ENCODE results near the gene METTL9.
A peak's percentile ranks its signal among the peaks of the same experiment; 100 is the strongest.

The METTL9 gene

GRCh38 chr16:21593530-21594289, 5.7 kb upstream of the METTL9 start:
- Histone ChIP-seq H3K9ac (ENCODE audit: low read length) (no peak overlapping the region), H3K9me3 (ENCODE audit: insufficient read depth, low read length) (no peaks in the 10 kb centered on the region), H4K20me1 (ENCODE audit: low read depth, low read length) (no peaks in the 10 kb centered on the region), H3K27ac (ENCODE audit: low read depth, low read length) (no peak overlapping the region), H2AFZ (ENCODE audit: low read depth, low read length, severe bottlenecking) (no peak overlapping the region), H3K79me2 (ENCODE audit: insufficient read depth, low read length) (no peaks in the 10 kb centered on the region), H3K9me2 (replicated peaks; ENCODE audit: insufficient read depth, low read length) (no peaks in the 10 kb centered on the region), H3F3A (ENCODE audit: insufficient read depth) (no peaks in the 10 kb centered on the region; the same call in 1 of the 2 replicates), H3K4me2 (ENCODE audit: low read depth, low read length, poor library complexity, severe bottlenecking) (no peak overlapping the region), H3K36me3 (ENCODE audit: low read length) (no peaks in the 10 kb centered on the region), H3K27me3 (ENCODE audit: low read length) (no peaks in the 10 kb centered on the region), H3K4me3 (ENCODE audit: insufficient read depth, low read length, poor library complexity, severe bottlenecking) (no peak overlapping the region)
- TF ChIP-seq EZH2phosphoT487 (conservative IDR thresholded peaks at IDR 0.05; ENCODE audit: low read length): no peak
- no peak for TF ChIP-seq CTCF (IDR thresholded peaks at IDR 0.05; ENCODE audit: insufficient read depth, low read length, poor library complexity, severe bottlenecking)

GRCh38 chr16:21597561-21598030, 1.8 kb upstream of the METTL9 start:
- Histone ChIP-seq H3K36me3 (ENCODE audit: low read length) (no peaks in the 10 kb centered on the region), H3F3A (ENCODE audit: insufficient read depth) (peaks cover 6% of the 10 kb centered on the region; the same call in 1 of the 2 replicates), H3K9me3 (ENCODE audit: insufficient read depth, low read length) (no peaks in the 10 kb centered on the region), H3K9ac (ENCODE audit: low read length) (no peak overlapping the region), H3K9me2 (replicated peaks; ENCODE audit: insufficient read depth, low read length) (no peaks in the 10 kb centered on the region), H3K79me2 (ENCODE audit: insufficient read depth, low read length) (peaks cover 27% of the 10 kb centered on the region), H3K4me2 (ENCODE audit: low read depth, low read length, poor library complexity, severe bottlenecking) (no peak overlapping the region), H2AFZ (ENCODE audit: low read depth, low read length, severe bottlenecking) (peak overlapping the region; percentile 24), H3K27ac (ENCODE audit: low read depth, low read length) (no peak overlapping the region), H4K20me1 (ENCODE audit: low read depth, low read length) (peaks cover 16% of the 10 kb centered on the region; the same call in 1 of the 2 replicates), H3K27me3 (ENCODE audit: low read length) (no peaks in the 10 kb centered on the region), H3K4me3 (ENCODE audit: insufficient read depth, low read length, poor library complexity, severe bottlenecking) (no peak overlapping the region)
- no peak for TF ChIP-seq EZH2phosphoT487 (conservative IDR thresholded peaks at IDR 0.05; ENCODE audit: low read length)
- TF ChIP-seq CTCF (IDR thresholded peaks at IDR 0.05; ENCODE audit: insufficient read depth, low read length, poor library complexity, severe bottlenecking): no peak

- Histone ChIP-seq H3K9ac (ENCODE audit: low read length) (peak overlapping the region; percentile 88), H3K36me3 (ENCODE audit: low read length) (no peaks in the 10 kb centered on the region), H3K9me3 (ENCODE audit: insufficient read depth, low read length) (no peaks in the 10 kb centered on the region), H3K4me3 (ENCODE audit: insufficient read depth, low read length, poor library complexity, severe bottlenecking) (peak overlapping the region; percentile 77), H2AFZ (ENCODE audit: low read depth, low read length, severe bottlenecking) (peak overlapping the region; percentile 89), H4K20me1 (ENCODE audit: low read depth, low read length) (peaks cover 16% of the 10 kb centered on the region; the same call in 1 of the 2 replicates), H3K27me3 (ENCODE audit: low read length) (no peaks in the 10 kb centered on the region), H3K4me2 (ENCODE audit: low read depth, low read length, poor library complexity, severe bottlenecking) (peak overlapping the region; percentile 80), H3K9me2 (replicated peaks; ENCODE audit: insufficient read depth, low read length) (no peaks in the 10 kb centered on the region), H3K79me2 (ENCODE audit: insufficient read depth, low read length) (peaks cover 33% of the 10 kb centered on the region), H3K27ac (ENCODE audit: low read depth, low read length) (no peak overlapping the region), H3F3A (ENCODE audit: insufficient read depth) (peaks cover 6% of the 10 kb centered on the region; the same call in 1 of the 2 replicates)
- TF ChIP-seq CTCF (IDR thresholded peaks at IDR 0.05; ENCODE audit: insufficient read depth, low read length, poor library complexity, severe bottlenecking): no peak
- no peak for TF ChIP-seq EZH2phosphoT487 (conservative IDR thresholded peaks at IDR 0.05; ENCODE audit: low read length)
Measured at GRCh38 chr16:21598206-21598605, 1.2 kb upstream of the METTL9 start.
